ENCODE data around the gene PXYLP1.
"Not testable (repeated sequence)": the region's sequence is repeated elsewhere in the genome, so short reads cannot be mapped to it uniquely, and the experiment has no call there.

Gene PXYLP1

DNA sequence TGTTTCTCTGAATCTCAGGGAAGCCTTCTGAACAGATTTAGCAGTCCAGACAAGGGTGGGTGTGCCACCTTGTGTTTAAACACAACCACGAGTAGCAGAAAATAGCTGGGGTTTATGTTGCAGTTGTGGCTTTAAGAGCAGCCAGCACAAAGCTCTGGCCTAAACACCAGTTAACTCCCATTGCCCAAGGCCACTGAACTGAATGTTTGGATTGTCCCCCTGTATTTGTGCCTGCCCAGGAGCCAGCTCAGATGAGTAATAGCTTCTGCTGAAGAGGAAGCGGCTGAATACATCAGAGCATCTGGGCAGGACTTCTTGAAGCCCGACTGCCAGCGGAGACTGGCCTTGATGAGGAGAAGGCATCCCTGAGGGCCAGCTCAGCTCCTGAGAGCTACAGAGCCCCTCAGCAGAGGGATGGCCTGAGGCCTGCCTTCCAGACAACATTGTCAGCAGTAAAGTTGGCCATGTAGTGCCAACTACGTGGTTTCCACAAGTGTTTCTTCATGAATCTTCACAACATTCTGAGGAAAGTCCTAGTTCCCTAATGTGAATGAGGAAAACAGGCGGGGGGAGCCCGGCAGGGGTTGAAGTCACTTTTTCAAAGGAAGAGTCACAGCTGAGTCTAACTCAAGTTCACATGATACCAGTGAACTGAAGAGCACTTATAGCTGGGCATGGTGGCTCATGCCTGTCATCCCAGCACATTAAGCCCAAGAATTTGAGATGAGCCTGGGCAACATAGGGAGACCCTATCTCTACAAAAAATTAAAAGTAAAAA, 70.9 kb downstream of the PXYLP1 start:
- no peak for DNase-seq

DNA sequence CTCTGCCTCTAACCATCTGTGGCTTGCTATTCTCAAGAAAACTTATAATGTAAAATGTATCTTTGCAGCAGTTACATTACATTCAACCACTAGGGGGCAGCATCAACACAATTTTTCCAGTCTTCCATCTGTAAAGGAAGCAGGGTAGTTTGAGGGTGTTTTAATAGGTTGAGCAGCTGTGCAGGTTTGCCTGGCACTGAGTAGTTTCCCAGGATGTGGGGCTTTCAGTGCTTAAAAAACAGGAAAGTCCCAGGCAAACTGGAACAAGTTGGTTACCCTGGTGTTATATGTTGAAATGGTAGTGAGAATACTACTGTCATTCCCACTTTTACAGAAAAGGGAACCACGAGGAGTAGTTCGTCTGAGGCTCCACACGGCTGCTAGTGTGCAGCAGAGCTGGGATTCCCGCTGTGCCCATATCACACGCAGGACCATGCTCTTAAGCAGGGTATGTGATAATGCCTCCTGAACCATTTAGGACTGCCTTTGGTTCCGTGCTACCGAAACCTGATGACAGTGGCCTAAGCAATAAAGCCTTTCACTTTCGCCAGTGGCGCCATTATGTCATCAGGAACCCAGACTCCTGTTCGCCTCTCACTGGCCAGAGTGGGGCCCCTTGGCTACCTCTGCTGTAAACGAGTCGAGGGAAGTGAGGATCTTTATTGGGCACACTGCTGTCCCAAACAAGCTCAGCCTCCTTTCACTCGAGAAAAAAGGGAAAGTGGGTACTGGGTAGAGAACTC, 72.0 kb downstream of the PXYLP1 start:
- peak; percentile 19 to 72 for DNase-seq

DNA sequence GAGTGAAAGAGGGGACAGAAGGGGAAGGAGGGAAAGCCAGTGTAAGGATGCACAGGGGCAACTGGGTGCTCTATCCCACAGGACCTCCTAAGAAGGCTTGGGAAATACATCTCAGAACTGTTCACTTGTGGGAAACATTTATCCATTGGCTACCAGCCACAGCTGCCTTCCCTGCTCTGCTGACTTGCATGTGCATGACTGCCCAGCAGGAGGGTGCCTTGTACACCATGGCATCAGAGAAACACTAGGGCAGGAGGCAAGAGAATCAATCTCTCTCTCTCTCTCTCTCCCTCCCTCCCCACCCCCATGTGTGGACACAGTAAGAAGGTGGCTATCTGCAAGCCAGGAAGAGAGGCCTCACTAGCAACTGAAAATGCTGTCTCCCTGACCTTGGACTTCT, 73.8 kb downstream of the PXYLP1 start:
- DNase-seq, result peak in 1 of 2 experiments; percentile 9

DNA sequence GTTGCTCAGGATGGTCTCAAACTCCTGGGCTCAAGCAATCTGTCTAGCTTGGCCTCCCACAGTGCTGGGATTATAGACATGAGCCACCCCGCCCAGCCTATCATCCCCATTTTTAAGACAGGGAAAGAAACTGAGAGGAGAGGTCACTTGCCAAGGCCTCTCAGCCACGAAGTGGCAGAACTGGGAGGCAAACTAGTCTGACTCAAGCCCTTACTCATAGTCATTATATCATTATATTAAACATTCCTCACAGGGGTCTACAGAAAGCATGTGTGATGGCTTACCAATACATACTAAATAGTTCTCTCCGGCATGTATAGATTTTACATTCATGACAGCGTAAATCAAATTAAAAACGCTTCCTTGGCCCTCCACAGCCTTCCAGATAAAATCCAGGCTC, 74.7 kb downstream of the PXYLP1 start:
- no peak for DNase-seq

DNA sequence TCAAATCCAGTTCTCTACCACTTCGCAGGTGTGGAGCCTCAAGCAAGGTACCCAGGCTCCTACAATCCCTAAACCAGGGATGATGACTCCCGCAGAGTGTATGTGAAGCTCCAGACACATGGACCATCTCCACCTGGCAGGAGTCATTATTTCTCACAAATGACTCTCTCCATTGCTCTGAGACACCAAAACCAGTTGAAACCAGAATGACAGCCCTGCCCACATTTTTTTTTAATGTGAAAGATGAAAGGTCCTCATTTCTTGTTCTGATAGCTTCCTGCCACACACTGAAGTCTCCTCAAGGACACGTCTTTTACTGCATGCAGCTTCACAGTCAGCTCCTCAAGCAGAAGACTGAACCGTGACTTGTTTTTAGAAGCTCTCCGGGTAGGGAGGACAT, 75.3 kb downstream of the PXYLP1 start:
- no peak for DNase-seq

DNA sequence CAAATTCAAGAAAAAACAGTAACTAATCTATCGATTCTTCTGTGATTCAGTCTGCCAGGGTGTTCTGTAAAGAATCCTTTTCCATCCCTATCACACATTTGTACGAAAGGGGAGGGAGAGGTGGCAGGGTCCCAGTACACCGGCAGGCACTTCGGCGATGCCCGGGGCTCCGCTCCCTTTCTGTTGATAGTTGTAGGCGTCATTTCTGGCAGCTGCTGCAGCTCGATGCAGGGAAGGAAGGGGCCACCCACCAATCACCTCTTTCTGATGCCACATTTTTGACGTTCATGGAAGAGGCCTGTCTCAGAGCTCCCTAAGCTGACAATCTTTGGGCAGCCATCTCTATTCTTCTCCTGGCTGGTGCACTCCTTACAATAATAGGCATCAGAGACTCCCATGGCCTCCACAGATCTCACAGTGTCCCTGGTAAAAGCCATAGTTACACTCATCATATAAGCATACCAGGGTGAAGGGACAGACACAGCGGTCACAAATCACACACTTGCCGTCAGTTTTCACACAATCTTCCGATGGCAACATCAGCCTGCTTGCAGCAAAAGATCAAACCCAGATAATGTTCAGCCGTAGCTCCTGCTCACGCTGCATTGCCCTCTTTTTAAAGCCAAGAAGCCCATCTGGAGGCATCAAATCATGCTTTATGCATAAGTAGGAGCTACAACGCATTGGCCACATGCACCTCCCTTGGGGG, 75.9 kb downstream of the PXYLP1 start:
- DNase-seq, result no peak

DNA sequence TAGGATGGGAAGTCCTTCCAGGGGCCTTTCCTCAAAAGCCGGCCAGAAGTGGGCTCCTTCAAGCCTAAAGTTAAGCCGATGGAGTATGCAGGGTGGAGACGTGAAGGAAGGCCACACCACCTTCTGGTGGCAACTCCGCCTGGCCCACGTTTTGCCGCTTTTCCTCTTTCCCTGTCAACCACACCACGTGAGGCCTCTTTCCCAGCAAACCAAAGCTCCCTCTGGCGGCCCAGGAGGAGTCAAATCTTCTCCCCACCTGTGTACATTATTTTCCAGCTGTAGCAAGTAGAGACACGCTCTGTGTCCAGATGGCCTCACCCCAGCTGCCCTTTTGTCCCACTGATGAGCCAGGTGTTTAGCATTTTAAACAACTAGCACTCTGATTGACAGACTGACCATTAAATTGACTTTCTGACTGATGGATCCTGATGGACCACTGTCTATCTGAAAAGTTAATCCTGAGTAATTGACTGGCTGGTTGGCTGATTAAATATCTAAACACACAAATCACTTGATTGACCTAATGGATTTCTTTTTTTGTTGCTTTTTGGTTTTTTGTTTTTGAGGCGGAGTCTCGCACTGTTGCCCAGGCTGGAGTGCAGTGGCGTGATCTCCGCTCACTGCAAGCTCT, 77.1 kb downstream of the PXYLP1 start:
- peak; percentile 13 to 22 for DNase-seq

DNA sequence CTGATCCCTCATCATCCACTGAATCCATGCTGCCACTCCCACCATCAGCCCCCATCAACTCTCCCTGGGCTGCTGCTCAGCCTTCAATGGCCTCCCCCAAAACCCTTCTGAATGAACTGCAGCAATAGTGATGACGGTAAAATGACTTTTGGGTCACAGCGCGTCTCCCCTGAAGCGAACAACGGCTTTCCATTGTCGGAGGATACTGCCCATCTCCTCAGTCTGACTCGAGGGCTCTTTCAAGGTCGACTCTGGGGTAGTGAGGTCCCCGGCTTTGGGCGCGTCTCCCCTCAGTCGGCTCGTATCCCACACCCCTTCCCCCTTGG, 79.5 kb downstream of the PXYLP1 start:
- DNase-seq, result no peak

DNA sequence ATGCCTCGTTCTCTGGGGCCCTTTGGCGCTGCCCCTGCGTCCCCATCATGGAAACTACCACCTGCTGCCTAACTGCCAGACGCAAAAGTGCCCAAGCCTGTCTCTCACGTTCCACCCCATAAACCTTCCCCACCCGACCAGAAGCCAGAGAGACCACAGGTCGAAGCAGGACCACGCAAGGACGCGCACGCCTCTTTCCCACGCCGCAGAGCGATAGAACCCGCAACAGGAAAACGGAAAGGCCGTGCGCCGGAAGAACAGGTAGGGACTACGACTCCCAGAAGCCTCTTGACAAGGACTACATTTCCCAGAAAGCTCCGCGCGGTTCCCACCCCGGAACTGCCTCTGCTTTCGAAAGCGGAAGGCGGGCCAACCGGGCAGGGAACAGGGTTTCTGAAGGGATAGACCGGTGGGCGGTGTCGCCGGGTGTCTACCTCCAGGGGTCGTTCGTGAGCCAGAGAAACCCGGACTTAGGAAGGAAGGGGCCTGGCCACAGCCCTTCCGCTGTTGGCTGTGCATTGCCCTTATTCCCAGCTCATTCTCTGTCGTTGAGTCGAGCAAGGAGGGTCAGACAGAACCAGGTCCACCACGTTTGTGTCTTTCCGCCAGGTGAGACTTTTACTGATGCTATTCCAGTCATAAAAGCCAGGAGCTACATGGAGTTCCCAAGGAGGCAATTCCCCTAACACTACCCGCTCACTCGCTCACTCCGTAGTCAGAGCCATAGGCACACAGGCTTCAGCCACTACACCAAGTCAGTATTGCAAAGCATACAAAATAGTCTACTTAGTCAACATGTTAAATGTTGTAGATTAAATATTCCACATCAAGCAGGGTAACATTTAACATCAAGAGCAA, 80.1 kb downstream of the PXYLP1 start:
- peak; percentile 94 to 98 for DNase-seq

DNA sequence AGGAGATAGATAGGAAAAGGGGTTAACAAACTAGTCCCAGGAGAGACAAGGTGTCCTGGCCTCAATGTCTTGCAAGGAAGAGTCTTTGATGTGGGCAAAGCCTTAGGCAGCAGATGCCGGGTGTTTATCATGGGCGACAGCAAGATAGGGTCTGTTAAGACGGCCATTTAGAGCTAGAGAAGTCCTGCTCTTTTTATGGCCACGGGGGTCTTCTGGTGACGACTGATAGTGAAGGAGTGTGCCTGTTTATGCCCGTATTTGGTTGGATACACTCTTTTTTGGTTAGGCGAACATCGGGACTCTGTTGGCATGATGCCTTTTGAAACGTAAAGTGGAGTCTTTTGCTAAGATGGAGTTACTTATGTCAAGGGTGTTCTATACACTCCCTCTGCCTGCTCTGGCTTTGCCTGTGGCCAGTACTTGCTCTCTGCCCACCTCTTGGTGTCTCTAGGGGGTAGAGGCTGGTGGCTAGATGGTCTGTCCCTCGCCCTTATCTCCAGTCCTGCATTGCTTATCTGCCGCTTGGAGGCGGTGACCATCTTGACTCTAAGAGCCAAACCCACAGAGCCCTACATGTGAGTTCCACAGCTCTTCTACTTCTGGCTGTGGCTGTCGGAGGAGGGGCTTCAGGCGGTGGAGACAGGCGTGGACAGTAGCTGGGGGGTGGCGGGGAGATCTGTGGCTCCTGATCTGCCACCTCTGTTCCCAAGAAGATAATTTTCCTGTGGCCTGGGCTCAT, 80.9 kb downstream of the PXYLP1 start:
- no peak for DNase-seq

DNA sequence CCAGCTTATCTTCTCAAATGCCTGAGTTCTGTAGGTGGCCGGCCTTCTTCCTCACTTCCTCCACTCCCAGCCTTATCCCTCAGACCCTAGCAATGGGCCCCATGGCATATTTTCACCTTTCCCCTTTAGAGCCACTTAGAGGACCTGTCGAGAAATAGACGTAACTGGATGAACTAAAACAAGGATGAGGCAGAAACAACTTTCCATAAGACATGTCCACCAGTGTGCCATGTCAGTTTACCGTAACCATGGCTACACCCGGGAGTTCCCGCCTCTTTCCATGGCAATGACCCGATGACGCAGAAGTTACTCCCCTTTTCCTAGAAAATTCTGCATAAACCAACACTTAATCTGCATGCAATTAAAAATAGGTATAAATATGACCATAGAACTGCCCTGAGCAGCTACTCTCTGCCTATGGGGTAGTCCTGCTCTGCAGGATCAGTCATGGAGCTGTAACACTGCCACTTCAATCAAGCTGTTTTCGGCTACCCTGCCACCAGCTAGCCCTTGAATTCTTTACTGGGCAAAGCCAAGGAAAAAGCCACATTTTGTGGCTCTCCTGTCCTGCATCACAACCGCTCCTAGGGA, 81.6 kb downstream of the PXYLP1 start:
- DNase-seq, result no peak

DNA sequence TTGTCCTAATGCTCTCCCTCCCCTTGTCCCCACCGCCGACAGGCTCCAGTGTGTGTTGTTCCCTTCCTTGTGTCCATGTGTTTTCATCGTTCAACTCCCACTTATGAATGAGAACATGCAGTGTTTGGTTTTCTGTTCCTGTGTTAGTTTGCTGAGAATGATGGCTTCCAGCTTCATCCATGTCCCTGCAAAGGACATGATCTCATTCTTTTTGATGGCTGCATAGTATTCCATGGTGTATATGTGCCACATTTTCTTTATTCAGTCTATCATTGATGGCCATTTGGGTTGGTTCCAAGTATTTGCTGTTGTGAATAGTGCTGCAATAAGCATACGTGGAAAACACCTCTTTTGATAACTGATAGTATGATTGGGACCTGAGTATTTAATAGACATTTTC, 82.8 kb downstream of the PXYLP1 start:
- DNase-seq, result not testable (repeated sequence)

DNA sequence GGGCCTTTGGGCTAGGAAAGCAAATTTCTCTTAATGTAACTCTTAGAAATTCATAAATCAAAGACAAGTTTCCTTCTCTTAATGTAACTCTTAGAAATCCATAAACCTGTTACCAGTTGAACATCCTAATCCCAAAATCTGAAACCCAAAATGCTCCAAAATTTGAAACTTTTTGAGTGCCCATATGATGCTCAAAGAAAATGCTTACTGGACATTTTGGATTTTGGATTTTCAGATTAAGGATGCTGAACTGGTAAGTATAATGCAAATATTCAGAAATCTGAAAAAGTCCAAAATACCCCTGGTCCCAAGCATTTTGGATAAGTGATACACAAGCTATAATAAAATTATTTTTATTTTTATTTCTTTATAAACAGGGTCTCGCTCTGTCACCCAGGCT, 85.2 kb downstream of the PXYLP1 start:
- DNase-seq, result no peak

DNA sequence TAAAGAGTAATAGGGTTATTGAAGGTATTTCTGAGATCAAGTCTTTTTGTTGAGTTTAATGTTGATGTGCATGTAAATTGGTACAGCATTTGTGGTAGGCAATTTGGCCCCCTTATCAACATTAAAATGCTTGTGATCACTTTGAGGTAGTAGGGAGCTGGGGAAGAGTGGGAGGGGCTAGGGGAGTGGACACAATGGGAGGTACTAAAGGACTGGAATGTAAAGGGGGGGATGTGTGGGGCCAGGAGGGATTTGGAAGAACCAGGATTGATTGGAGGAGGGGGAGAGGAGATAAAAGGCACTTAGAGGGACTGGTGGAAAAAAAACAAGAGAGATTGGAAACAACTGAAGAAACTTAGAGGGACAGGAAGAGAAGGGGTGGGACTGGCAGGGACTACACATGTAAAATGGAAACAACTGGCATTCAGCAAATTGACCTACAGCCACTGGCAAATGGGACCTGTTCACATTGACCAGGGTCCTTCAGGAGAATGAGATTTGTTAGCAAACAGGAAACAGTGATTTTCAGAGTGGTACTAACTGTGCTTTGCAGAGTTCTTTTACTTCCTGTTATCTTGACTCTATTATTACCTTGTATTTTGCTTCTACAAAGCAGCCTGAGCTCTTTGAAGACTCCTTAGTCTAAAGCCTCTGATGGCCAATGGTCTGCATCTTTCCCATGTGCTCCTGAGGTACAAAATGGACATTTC, 88.9 kb downstream of the PXYLP1 start:
- DNase-seq, result no peak

DNA sequence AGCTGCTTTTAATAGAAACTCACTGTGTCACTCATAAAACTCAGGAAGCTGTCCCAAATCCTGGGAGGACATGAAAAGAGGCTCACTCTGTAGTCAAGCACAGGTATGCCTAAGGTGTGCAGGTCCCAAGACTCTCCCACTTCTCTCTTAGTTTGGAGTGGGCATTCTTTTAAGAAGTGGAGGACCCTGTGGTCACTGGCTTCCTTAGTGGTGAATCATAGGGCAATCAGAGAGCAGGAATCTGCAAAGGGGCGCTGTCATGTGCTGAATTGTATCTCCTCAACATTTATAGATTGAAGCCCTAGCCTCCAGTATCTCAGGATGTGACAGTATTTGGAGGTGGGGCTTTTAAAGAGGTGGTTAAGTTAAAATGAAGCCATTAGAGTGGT, 89.5 kb downstream of the PXYLP1 start:
- DNase-seq, result peak in 1 of 2 experiments; percentile 17

DNA sequence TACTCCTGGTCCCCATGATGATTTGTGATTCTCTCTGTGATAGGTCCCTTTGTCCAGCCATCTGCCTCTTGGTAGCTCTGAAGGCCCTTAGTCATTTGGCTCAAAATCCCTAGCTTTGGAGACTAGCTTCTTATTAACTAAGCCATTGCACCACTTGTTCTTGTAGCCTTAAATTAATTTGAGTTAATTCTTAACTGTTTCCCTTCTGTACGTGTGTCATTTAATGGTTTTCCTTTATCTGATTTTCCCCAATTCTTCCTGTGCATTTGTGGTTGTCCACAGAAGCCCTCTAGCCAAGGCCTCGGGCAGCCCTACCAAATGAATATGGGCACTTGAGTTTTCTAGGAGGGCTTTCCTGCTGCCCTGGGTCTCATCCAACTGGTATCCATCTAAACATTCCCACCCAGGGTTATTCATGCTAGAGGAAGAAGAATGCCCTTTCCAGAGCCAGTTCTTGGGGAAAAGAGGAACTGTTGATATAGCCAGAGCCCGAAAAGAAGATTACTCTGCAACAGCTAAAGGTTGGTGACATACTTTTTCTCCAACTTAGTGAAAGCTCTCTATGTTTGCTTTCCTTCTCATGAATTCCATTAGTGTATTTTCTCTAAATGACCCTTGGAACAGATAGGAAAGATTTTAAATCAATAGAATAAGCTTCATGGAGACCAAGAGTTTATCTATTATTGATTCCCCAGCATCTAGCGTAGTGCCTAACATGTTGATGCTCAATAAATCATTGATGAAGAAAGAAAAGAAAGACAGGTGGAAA, 92.5 kb downstream of the PXYLP1 start:
- DNase-seq, result no peak

DNA sequence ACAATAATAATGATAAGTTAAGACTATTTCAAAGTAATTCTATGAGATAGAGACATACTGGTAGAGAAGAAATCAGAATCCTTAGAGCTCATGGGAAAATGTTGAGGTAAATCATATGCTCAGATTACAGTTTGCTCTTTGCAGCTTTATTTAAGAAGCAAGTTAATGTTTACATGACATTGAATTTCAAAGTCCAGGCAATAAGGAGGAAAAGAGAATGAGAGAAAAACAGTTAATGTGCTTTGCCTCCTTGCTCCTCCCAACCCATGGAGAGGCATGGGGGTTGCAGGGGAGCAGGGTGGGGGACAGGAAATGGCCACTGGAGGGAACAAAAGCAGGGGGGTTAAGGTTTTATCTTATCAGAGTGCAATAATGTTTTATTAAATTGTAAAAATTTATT, 94.5 kb downstream of the PXYLP1 start:
- DNase-seq, result no peak

DNA sequence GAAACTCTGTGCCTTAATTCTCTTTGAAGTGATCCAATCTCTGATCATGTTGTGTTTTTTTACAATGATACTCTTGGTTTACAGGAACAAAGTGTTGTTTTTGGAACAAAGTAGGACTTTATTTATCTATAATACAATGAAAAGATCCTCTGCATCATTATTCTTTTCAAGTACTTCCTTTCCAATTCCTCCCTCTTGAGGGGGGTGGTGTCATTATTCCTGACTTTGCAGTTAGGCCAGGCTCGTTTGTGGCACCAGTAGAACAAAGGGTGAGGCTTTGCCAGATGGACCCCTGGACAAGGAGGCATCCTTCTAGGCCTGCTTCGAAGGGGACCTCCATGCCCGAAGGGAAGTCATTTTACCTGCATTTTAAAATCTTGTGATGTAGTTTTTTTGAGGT, 95.0 kb downstream of the PXYLP1 start:
- no peak for DNase-seq

DNA sequence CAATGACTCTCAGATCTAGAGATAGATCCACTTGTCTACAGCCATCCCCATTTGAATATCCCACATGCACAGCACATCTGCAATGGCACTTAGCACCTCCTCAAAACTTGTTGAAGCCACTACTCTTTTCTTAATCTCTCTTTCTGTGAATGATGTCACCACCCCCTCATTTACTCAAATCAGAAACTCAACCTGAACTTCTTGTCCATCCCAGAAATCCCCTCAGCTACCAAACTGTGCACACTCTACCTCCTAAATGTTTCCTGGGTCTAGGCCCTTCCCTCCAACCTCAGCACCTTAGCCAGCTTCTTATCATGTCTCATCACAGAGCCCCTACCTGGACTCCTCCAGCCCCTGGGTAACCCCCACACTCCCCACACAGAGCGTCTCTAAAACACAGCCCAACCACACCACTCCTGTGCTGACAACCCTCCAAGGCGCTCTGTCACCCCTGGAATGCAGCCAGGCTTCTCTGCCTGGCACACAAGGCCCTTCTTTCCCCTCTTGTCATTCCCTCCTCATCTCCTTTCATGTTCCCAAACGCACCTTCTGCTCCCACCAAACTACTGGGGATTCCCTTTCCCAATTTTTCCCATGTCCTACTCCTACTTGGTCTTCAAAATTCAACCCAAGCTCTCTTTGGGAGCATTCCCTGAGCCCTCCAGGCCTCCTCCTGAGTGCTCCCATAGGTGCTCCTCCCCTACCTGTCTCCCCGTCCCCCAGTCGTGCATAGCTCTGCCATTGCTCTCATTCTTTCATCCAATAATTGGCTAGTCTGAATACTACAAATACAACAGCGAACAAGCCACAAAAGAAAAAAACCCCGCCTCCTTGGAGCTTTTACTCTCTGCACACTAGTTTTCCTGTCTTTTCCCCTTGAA, 96.9 kb downstream of the PXYLP1 start:
- no peak for DNase-seq
